WERI-Rb-1 (cell line): ENCODE measurements around the gene RHOT2.

Source experiments
- DNase-seq: peaks from one replicate; pipeline ENCODE4 v3.0.0-alpha.2; 2020
- H3K27ac ChIP-seq: fragments of 250-450 bp; sonication (Bioruptor Pico); 2 replicates; pipeline ENCODE4 v1.5.1; 2020; ENCODE audit warnings: mild to moderate bottlenecking, moderate library complexity
- H3K27me3 ChIP-seq: fragments of 250-450 bp; sonication (Bioruptor Pico); 2 replicates; pipeline ENCODE4 v1.5.1; 2021; ENCODE audit warnings: mild to moderate bottlenecking, low read depth, moderate library complexity; ENCODE audit not compliant: insufficient read depth, severe bottlenecking
- H3K36me3 ChIP-seq: fragments of 250-450 bp; sonication (Bioruptor Pico); 2 replicates; pipeline ENCODE4 v1.5.1; 2020; ENCODE audit warnings: mild to moderate bottlenecking, moderate library complexity
- H3K4me3 ChIP-seq: 2 replicates; pipeline ENCODE4 v1.5.1; 2011; ENCODE audit warnings: low read depth, mild to moderate bottlenecking, control low read depth, low read length
- H3K9me3 ChIP-seq: fragments of 250-450 bp; sonication (Bioruptor Pico); 2 replicates; pipeline ENCODE4 v1.5.1; 2021; ENCODE audit warnings: mild to moderate bottlenecking, moderate library complexity; ENCODE audit not compliant: severe bottlenecking
- CTCF ChIP-seq: IDR thresholded peaks from 2 replicates; pipeline ENCODE4 v1.5.1; 2011; ENCODE audit warnings: low read depth, mild to moderate bottlenecking, control low read depth, inconsistent platforms, low read length

The RHOT2 gene

GRCh38 chr16:673399-673991, 5.6 kb downstream of the RHOT2 start:
- Histone ChIP-seq H3K27ac (no peak overlapping the region), H3K36me3 (peaks cover 54% of the 10 kb centered on the region), H3K9me3 (no peaks in the 10 kb centered on the region), H3K27me3 (no peaks in the 10 kb centered on the region), H3K4me3 (no peak overlapping the region)
- no peak for DNase-seq
- no peak for TF ChIP-seq CTCF

GRCh38 chr16:674214-674881, 6.4 kb downstream of the RHOT2 start:
- no peak for TF ChIP-seq CTCF
- Histone ChIP-seq H3K36me3 (peaks cover 47% of the 10 kb centered on the region), H3K27ac (no peak overlapping the region)

GRCh38 chr16:674968-675883, 7.3 kb downstream of the RHOT2 start, which contains the start of gene RHBDL1:
Gene RHBDL1 (plus strand): TSS chr16:675671. CDS start chr16:675791, 120 bp downstream.
- Histone ChIP-seq H3K4me3 (peak within 1 kb of the TSS; percentile 24), H3K9me3 (no peaks in the 10 kb centered on the region), H3K27ac (no peak within 1 kb of the TSS), H3K36me3 (peaks cover 38% of the 10 kb centered on the region), H3K27me3 (no peaks in the 10 kb centered on the region)
- peak; percentile 78 for DNase-seq
- TF ChIP-seq CTCF, result 0 out of 2 replicates have a peak, but pooled peaks have one; percentile 15

More at GRCh38 chr16:674214-674881, 6.4 kb downstream of the RHOT2 start:
- no peak for DNase-seq
- Histone ChIP-seq H3K9me3 (no peaks in the 10 kb centered on the region), H3K27me3 (no peaks in the 10 kb centered on the region), H3K4me3 (no peak overlapping the region)

GRCh38 chr16:675884-676564, 8.1 kb downstream of the RHOT2 start:
- Histone ChIP-seq H3K9me3 (no peaks in the 10 kb centered on the region), H3K36me3 (peaks cover 31% of the 10 kb centered on the region), H3K27me3 (no peaks in the 10 kb centered on the region), H3K27ac (no peak overlapping the region), H3K4me3 (peak overlapping the region; percentile 11)
- TF ChIP-seq CTCF, result no peak
- no peak for DNase-seq

GRCh38 chr16:676565-676902, 8.6 kb downstream of the RHOT2 start:
- no peaks in the 10 kb centered on the region for H3K9me3 ChIP-seq
- H3K4me3 ChIP-seq, result no peak overlapping the region
- DNase-seq, result no peak
- peaks cover 31% of the 10 kb centered on the region for H3K36me3 ChIP-seq
- no peaks in the 10 kb centered on the region for H3K27me3 ChIP-seq
- H3K27ac ChIP-seq, result no peak overlapping the region
- no peak for TF ChIP-seq CTCF
